GM12878 (cell line): ENCODE results near the gene CLUH. TPM values are rescaled to one million over a fixed set of nuclear protein-coding genes. Genes with fewer than 3 reads are reported as not detected.

Experiments used
- ATAC-seq: fragments of 200-7000 bp; cut with Tn5 transposase; 3 replicates; pipeline ENCODE4 v1.9.1; 2020; ENCODE audit warnings: mild to moderate bottlenecking, moderate library complexity
- BruUV-seq: library from RNA; stranded (reverse); fragments of 400-500 nt; replicated peaks from 2 replicates; lab custom pipeline; 2021; lab: Mats Ljungman, UMichigan
- CTCF ChIA-PET: fragments of 300-600 bp; sonication (Branson Sonifier 250); formaldehyde crosslinking; extraction: SDS; loops from one replicate; lab custom pipeline; 2021; ENCODE audit warnings: inconsistent platforms; lab: Yijun Ruan, JAX
- POLR2A ChIA-PET: fragments of 350-600 bp; formaldehyde crosslinking; extraction: SDS; loops from one replicate; lab custom pipeline; 2021; ENCODE audit warnings: inconsistent platforms; lab: Charles Lee
- RAD21 ChIA-PET: fragments of 300-600 bp; sonication (Branson Sonifier 250); formaldehyde crosslinking; loops from one replicate; lab custom pipeline; 2023; ENCODE audit warnings: antibody characterized with exemption; ENCODE audit not compliant: unreplicated experiment; lab: Charles Lee
- SMC1A ChIA-PET: fragments of 300-600 bp; sonication (Branson Sonifier 250); formaldehyde crosslinking; loops from one replicate; lab custom pipeline; 2023; ENCODE audit not compliant: unreplicated experiment, uncharacterized antibody; lab: Charles Lee
- DNase-seq: peaks from one replicate; pipeline ENCODE4 v3.0.0-alpha.2; 2011; ENCODE audit warnings: low read depth, low spot score
- FAIRE-seq: peaks from 3 replicates; lab custom pipeline; 2011; peaks lifted over from hg19 to GRCh38; lab: Jason Lieb, UNC
- H2AFZ ChIP-seq: 2 replicates; pipeline ENCODE4 v1.6.0; 2011; ENCODE audit warnings: low read depth, low read length, control low read depth; ENCODE audit not compliant: control insufficient read depth
- H3K27ac ChIP-seq: 2 replicates; pipeline ENCODE4 v1.5.1; 2011; ENCODE audit warnings: control low read depth; ENCODE audit not compliant: control insufficient read depth, insufficient read depth
- H3K27me3 ChIP-seq, 2 experiments: replicated peaks in 1 of 2; 2 replicates each; pipeline versions ENCODE4 v1.6.0 to v1.6.1; 2011; ENCODE audit warnings: low read length in 1 of 2; ENCODE audit not compliant: control insufficient read depth in 2 of 2, insufficient read depth in 2 of 2
- H3K36me3 ChIP-seq, 2 experiments: 2 replicates each; pipeline ENCODE4 v1.5.1; 2011; ENCODE audit warnings: low read length in 1 of 2; ENCODE audit not compliant: control insufficient read depth in 2 of 2, insufficient read depth in 2 of 2
- H3K4me1 ChIP-seq: 2 replicates; pipeline ENCODE4 v1.6.1; 2011; ENCODE audit warnings: mild to moderate bottlenecking, low read length, moderate library complexity, mixed read lengths; ENCODE audit not compliant: control insufficient read depth, insufficient read depth
- H3K4me2 ChIP-seq: 2 replicates; pipeline ENCODE4 v1.6.0; 2011; ENCODE audit warnings: control low read depth; ENCODE audit not compliant: control insufficient read depth, insufficient read depth
- H3K4me3 ChIP-seq: fragments of 200-600 bp; sonication (generic); 2 replicates; pipeline ENCODE4 v1.5.1; 2016
- H3K79me2 ChIP-seq: 2 replicates; pipeline ENCODE4 v1.6.0; 2011; ENCODE audit warnings: low read length; ENCODE audit not compliant: control insufficient read depth, insufficient read depth
- H3K9ac ChIP-seq: 2 replicates; pipeline ENCODE4 v1.8.0; 2011; ENCODE audit warnings: low read length, control low read depth, mixed read lengths; ENCODE audit not compliant: control insufficient read depth, insufficient read depth
- H3K9me3 ChIP-seq: replicated peaks from 3 replicates; pipeline ENCODE4 v1.5.1; 2011; ENCODE audit warnings: mild to moderate bottlenecking, low read length; ENCODE audit not compliant: control insufficient read depth, insufficient read depth
- H4K20me1 ChIP-seq: 2 replicates; pipeline ENCODE4 v1.6.0; 2011; ENCODE audit not compliant: control insufficient read depth, insufficient read depth
- BCL11A ChIP-seq: IDR thresholded peaks from 2 replicates; pipeline ENCODE4 v1.6.1; 2011; ENCODE audit warnings: low read depth, low read length
- BRCA1 ChIP-seq: IDR thresholded peaks from 2 replicates; pipeline ENCODE4 v1.6.1; 2011; ENCODE audit warnings: low read depth, low read length, improper control_type of control experiment
- CREM ChIP-seq: IDR thresholded peaks from 2 replicates; pipeline ENCODE4 v1.6.1; 2014; ENCODE audit warnings: antibody characterized with exemption, low read depth
- EP300 ChIP-seq, 2 experiments: fragments of 150-350 bp in 1 of 2; IDR thresholded peaks; 2 replicates each; pipeline ENCODE4 v1.6.1; 2011 to 2012; ENCODE audit warnings: low read depth in 2 of 2, low read length in 2 of 2, borderline replicate concordance in 1 of 2, improper control_type of control experiment in 1 of 2, inconsistent platforms in 1 of 2; ENCODE audit not compliant: control insufficient read depth in 1 of 2
- KDM1A ChIP-seq: fragments of 200-600 bp; sonication (generic); IDR thresholded peaks from 2 replicates; pipeline ENCODE4 v1.6.1; 2016; ENCODE audit warnings: borderline replicate concordance
- MXI1 ChIP-seq: fragments of 150-350 bp; IDR thresholded peaks from 2 replicates; pipeline ENCODE4 v1.6.1; 2011; ENCODE audit warnings: low read depth, mild to moderate bottlenecking, inconsistent platforms, low read length, improper control_type of control experiment
- NRF1 ChIP-seq: conservative IDR thresholded peaks from 2 replicates; pipeline ENCODE4 v1.6.1; 2011; ENCODE audit warnings: mild to moderate bottlenecking, low read depth, low read length, improper control_type of control experiment
- POLR2A ChIP-seq: IDR thresholded peaks from 2 replicates; pipeline ENCODE4 v1.6.1; 2011; ENCODE audit warnings: low read depth, mild to moderate bottlenecking, low read length
- RB1 ChIP-seq: fragments of 450-650 bp; formaldehyde crosslinking; IDR thresholded peaks from 2 replicates; pipeline ENCODE4 v1.6.1; 2017; ENCODE audit warnings: mild to moderate bottlenecking, borderline replicate concordance
- SP1 ChIP-seq: IDR thresholded peaks from one replicate; pipeline ENCODE4 v1.6.1; 2011; ENCODE audit warnings: low read depth, low read length
- TBL1XR1 ChIP-seq: IDR thresholded peaks from 2 replicates; pipeline ENCODE4 v1.6.1; 2012; ENCODE audit warnings: low read depth, low read length, improper control_type of control experiment
- WGBS: methylation state at CpG from one replicate; pipeline ENCODE4 v1.1.6; 2016; ENCODE audit warnings: low lambda C conversion rate; ENCODE audit not compliant: insufficient replicate concordance, insufficient coverage; ENCODE audit errors: missing lambda C conversion rate; 5-methylcytosine and 5-hydroxymethylcytosine counted together
- in situ Hi-C: fragments of 300-500 bp; cut with MboI; formaldehyde crosslinking; loops from 9 replicates; pipeline ENCODE4 v1.14.3; 2018; ENCODE audit warnings: mixed read lengths
- intact Hi-C: fragments of 100-400 bp; cut with micrococcal nuclease; formaldehyde crosslinking; loops from one replicate; pipeline ENCODE4 v1.14.2; 2022; ENCODE audit not compliant: unreplicated experiment
- polyA plus RNA-seq, 11 experiments: library from polyadenylated mRNA; depleted of rRNA in 4 of 11; unstranded in 6 of 11; stranded (reverse) in 5 of 11; fragments of >200 nt; fragmentation: Nextera tagmentation in 4 of 11; fragmentation: Illumina TruSeq in 1 of 11; extraction: Ambion mirVana in 4 of 11; extraction: Trizol in 1 of 11; gene quantifications; 1 replicate in 1 of 11; 2 replicates in 10 of 11; pipeline versions ENCODE4 v1.2.1 to v1.2.3, GENCODE V29; 2011 to 2016; ENCODE audit warnings: inconsistent platforms in 2 of 11, missing spikeins in 2 of 11, low read depth in 1 of 11
- total RNA-seq, 4 experiments: library from RNA; depleted of rRNA in 3 of 4; stranded (reverse); fragments of >200 nt in 3 of 4; fragmentation: Illumina TruSeq in 1 of 4; extraction: Trizol in 1 of 4; gene quantifications; 2 replicates each; pipeline versions ENCODE4 v1.2.1 to v1.2.3, GENCODE V29; 2013 to 2021
- TF ChIP-seq, protein P1 (sequence below): IDR thresholded peaks from 2 replicates; pipeline ENCODE4 v1.6.1; 2011; ENCODE audit warnings: borderline replicate concordance, low read depth, mild to moderate bottlenecking, moderate library complexity, mixed read lengths, low read length; ENCODE audit not compliant: insufficient read depth; ENCODE audit errors: extremely low read length
- TF ChIP-seq, protein P2 (sequence below): IDR thresholded peaks from 2 replicates; pipeline ENCODE4 v1.6.1; 2012; ENCODE audit warnings: mild to moderate bottlenecking, low read depth, low read length

Gene CLUH
- total and polyA plus RNA-seq, 10 of the 15 experiments (the other 5 are each of a cell fraction or from before 2014, with no cell fraction given): 0.11 to 147 (median 60.2) TPM

DNA sequence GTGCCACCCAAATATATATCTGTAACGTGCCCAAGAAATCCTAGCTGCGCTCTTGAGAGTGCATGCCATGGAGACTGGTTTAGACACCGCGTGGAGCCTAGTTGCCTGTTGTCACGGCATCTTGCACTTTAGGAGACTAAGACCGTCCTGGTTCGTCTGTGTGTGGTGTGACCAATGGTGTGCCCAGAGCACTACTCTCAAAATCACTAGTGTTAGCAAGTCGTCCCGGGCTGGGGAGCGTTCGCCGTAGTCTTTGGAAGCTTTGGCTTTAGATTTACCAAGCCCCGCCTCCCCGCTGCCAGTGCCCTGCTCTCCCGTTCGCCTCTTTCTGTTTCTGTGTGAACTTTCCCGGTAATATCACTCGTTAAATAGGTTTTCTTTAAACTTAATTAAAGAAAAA lies 27.0 kb downstream of the CLUH start:
- RAD21 ChIA-PET: no interaction called here
- Histone ChIP-seq H3K4me1 (no peaks in the 10 kb centered on the region), H3K9ac (no peak overlapping the region), H3K4me2 (no peak overlapping the region), H3K9me3 (no peaks in the 10 kb centered on the region), H3K4me3 (no peak overlapping the region)
- no TSS peak for BruUV-seq
- no peak for ATAC-seq
- in situ Hi-C loops: no loop called here
- TF ChIP-seq RB1 (no peak), EP300 (IDR thresholded peaks at IDR 0.05; ENCODE audit: borderline replicate concordance in 1 of 2, control insufficient read depth in 1 of 2, low read depth in 2 of 2, low read length in 2 of 2) (no peak), KDM1A (no peak), POLR2A (peak; percentile 57), MXI1 (no peak)
- TF ChIP-seq, protein P1, sequence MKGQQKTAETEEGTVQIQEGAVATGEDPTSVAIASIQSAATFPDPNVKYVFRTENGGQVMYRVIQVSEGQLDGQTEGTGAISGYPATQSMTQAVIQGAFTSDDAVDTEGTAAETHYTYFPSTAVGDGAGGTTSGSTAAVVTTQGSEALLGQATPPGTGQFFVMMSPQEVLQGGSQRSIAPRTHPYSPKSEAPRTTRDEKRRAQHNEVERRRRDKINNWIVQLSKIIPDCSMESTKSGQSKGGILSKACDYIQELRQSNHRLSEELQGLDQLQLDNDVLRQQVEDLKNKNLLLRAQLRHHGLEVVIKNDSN: no peak
- TF ChIP-seq, all 136 proteins: peak for 1
- WGBS: 97% methylated on average over 18 of the region's 18 CpGs
- intact Hi-C loops: no loop called here
- Histone ChIP-seq H2AFZ (no peak overlapping the region), H3K27ac (no peak overlapping the region), H3K27me3 (no peaks in the 10 kb centered on the region), H4K20me1 (no peaks in the 10 kb centered on the region), H3K79me2 (no peaks in the 10 kb centered on the region), H3K36me3 (peaks cover 7 to 30% of the 10 kb centered on the region in 2 experiments)
- DNase-seq: no peak
- CTCF ChIA-PET: no interaction called here
- FAIRE-seq: no peak
- POLR2A ChIA-PET: no interaction called here
- SMC1A ChIA-PET: no interaction called here

DNA sequence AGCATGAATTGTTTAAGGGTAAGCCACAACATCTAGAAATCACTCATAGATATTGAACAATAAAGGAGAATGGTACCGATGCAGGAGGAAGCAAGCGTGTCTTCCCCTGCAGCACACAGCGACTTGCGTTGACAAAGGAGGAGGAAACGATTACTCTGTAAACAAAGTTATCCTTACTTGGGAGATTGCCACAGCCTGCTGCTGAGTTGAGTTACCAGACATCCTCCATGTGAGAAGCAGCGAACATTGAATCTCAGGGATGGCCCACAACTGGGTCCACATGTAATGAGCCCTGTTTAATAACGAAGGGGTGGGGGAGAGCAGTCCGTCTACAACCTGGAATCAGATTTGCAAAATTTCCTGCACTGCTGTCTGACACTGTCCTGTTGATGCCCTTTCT lies 27.7 kb downstream of the CLUH start:
- Histone ChIP-seq H3K79me2 (no peaks in the 10 kb centered on the region), H3K9me3 (no peaks in the 10 kb centered on the region), H3K4me2 (no peak overlapping the region), H3K27ac (no peak overlapping the region), H3K9ac (no peak overlapping the region), H3K4me3 (no peak overlapping the region), H2AFZ (no peak overlapping the region), H3K27me3 (no peaks in the 10 kb centered on the region), H3K36me3 (peaks cover 7 to 30% of the 10 kb centered on the region in 2 experiments), H3K4me1 (no peaks in the 10 kb centered on the region), H4K20me1 (no peaks in the 10 kb centered on the region)
- ChIA-PET SMC1A (interaction anchor here (0.8 kb wide), 1 partner anchor 193 kb away, joined by 3 read pairs; no protein-coding TSS in a partner anchor), CTCF (interaction anchor here (1.2 kb wide), 1 partner anchor 10 kb away, joined by 6 read pairs; no protein-coding TSS in a partner anchor), POLR2A (no interaction called here), RAD21 (no interaction called here)
- no peak for FAIRE-seq
- TF ChIP-seq CREM (no peak), BCL11A (no peak), BRCA1 (no peak), SP1 (no peak), TBL1XR1 (no peak), NRF1 (no peak)
- TF ChIP-seq, protein P2, sequence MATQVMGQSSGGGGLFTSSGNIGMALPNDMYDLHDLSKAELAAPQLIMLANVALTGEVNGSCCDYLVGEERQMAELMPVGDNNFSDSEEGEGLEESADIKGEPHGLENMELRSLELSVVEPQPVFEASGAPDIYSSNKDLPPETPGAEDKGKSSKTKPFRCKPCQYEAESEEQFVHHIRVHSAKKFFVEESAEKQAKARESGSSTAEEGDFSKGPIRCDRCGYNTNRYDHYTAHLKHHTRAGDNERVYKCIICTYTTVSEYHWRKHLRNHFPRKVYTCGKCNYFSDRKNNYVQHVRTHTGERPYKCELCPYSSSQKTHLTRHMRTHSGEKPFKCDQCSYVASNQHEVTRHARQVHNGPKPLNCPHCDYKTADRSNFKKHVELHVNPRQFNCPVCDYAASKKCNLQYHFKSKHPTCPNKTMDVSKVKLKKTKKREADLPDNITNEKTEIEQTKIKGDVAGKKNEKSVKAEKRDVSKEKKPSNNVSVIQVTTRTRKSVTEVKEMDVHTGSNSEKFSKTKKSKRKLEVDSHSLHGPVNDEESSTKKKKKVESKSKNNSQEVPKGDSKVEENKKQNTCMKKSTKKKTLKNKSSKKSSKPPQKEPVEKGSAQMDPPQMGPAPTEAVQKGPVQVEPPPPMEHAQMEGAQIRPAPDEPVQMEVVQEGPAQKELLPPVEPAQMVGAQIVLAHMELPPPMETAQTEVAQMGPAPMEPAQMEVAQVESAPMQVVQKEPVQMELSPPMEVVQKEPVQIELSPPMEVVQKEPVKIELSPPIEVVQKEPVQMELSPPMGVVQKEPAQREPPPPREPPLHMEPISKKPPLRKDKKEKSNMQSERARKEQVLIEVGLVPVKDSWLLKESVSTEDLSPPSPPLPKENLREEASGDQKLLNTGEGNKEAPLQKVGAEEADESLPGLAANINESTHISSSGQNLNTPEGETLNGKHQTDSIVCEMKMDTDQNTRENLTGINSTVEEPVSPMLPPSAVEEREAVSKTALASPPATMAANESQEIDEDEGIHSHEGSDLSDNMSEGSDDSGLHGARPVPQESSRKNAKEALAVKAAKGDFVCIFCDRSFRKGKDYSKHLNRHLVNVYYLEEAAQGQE: no peak
- no peak for DNase-seq
- intact Hi-C loops: no loop called here
- no peak for ATAC-seq
- in situ Hi-C loops: no loop called here
- 100% methylated on average over 8 of the region's 8 CpGs for WGBS
- no TSS peak for BruUV-seq
